Measurements from ENCODE around the gene PTPRJ. TPM values are rescaled to one million over a fixed set of nuclear protein-coding genes. Genes with fewer than 3 reads are reported as not detected.
A peak's percentile ranks its signal among the peaks of the same experiment; 100 is the strongest.

The PTPRJ gene
- total and polyA plus RNA-seq, 2 of the 4 experiments (the other 2 are of a cell fraction) = 5.6 to 14.9 TPM

- WGBS, 2 experiments (ENCODE audit: extremely low coverage in 2 of 2, insufficient read length in 1 of 2) = no CpG with 5 or more reads among the region's 3 CpGs
- peak overlapping the region; percentile 70 for H4K91ac ChIP-seq (ENCODE audit: insufficient read depth, low read depth, low read length)
- ATAC-seq (ENCODE audit: low read depth) (no peak), DNase-seq (no peak)
- H3K18ac ChIP-seq (ENCODE audit: low read depth, low read length) = peak overlapping the region; percentile 33; the same call in 1 of the 2 replicates
- dilution Hi-C loops (cut with HindIII; ENCODE audit: low sequenced_read_pairs, unreplicated experiment) = no loop called here
- H3K27ac ChIP-seq (ENCODE audit: insufficient read depth, low read length) = no peak overlapping the region
- no peak overlapping the region for H3K9ac ChIP-seq (ENCODE audit: low read depth, low read length)
- H3K56ac ChIP-seq (ENCODE audit: extremely low read depth, insufficient read depth, low read length) = no peak overlapping the region
- peak overlapping the region; percentile 44 for H2BK5ac ChIP-seq (ENCODE audit: low read depth, low read length, poor library complexity, severe bottlenecking)
- H4K5ac ChIP-seq (ENCODE audit: low read depth, low read length) = peak overlapping the region; percentile 35; the same call in 1 of the 2 replicates
- ChIA-PET POLR2A (ENCODE audit: unreplicated experiment) (no interaction called here), CTCF (interaction anchor here (0.6 kb wide), 1 partner anchor 86 kb away, joined by 3 read pairs; no protein-coding TSS in a partner anchor)
- H2BK15ac ChIP-seq (ENCODE audit: low read depth, low read length) = peak overlapping the region; percentile 33; the same call in 1 of the 3 replicates
- H2AK5ac ChIP-seq (ENCODE audit: low read depth, low read length) = peak overlapping the region; percentile 77
- no peaks in the 10 kb centered on the region for H3K9me3 ChIP-seq (ENCODE audit: control insufficient read depth, insufficient read depth, low read length)
- intact Hi-C loops (cut with micrococcal nuclease) = loop anchor here (1.0 to 5.0 kb wide), 4 partner anchors 10 to 88 kb away; no protein-coding TSS in a partner anchor
- H2BK20ac ChIP-seq (ENCODE audit: low read depth, low read length) = peak overlapping the region; percentile 0
- in situ Hi-C loops (cut with MboI; ENCODE audit: low sequenced_read_pairs) = no loop called here
- H3K4me3 ChIP-seq (ENCODE audit: insufficient read depth, low read depth, low read length) = no peak overlapping the region
- H2AK9ac ChIP-seq (replicated peaks; ENCODE audit: low read depth, low read length, poor library complexity) = no peak overlapping the region
- H3K23ac ChIP-seq (ENCODE audit: low read depth, low read length) = peak overlapping the region; percentile 38; the same call in 1 of the 2 replicates
- no TSS peak for BruUV-seq (replicated peaks)
- H3K4ac ChIP-seq (ENCODE audit: low read depth, low read length) = peak overlapping the region; percentile 76
- H3K9me1 ChIP-seq (ENCODE audit: insufficient read depth, low read length) = peaks cover 13% of the 10 kb centered on the region; the same call in 1 of the 2 replicates
- TF ChIP-seq FOS (IDR thresholded peaks at IDR 0.05; ENCODE audit: low read depth, low read length) (no peak), BHLHE40 (IDR thresholded peaks at IDR 0.05; ENCODE audit: low read depth, low read length) (no peak), CTCF (conservative IDR thresholded peaks at IDR 0.05; ENCODE audit: low read depth, low read length) (no peak)
- TF ChIP-seq, protein P1, sequence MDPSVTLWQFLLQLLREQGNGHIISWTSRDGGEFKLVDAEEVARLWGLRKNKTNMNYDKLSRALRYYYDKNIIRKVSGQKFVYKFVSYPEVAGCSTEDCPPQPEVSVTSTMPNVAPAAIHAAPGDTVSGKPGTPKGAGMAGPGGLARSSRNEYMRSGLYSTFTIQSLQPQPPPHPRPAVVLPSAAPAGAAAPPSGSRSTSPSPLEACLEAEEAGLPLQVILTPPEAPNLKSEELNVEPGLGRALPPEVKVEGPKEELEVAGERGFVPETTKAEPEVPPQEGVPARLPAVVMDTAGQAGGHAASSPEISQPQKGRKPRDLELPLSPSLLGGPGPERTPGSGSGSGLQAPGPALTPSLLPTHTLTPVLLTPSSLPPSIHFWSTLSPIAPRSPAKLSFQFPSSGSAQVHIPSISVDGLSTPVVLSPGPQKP (IDR thresholded peaks at IDR 0.05; ENCODE audit: borderline replicate concordance, low read depth, low read length) = no peak
- H3K79me1 ChIP-seq (ENCODE audit: low read depth in 1 of 2, low read length in 2 of 2) = peaks cover 19 to 63% of the 10 kb centered on the region in 2 experiments
- H4K20me1 ChIP-seq (ENCODE audit: insufficient read depth, low read length) = peaks cover 7% of the 10 kb centered on the region; the same call in 1 of the 2 replicates
- peaks cover 15% of the 10 kb centered on the region for H3K4me1 ChIP-seq (ENCODE audit: control insufficient read depth, insufficient read depth, low read length)
- H3K4me2 ChIP-seq (ENCODE audit: low read depth, low read length) = no peak overlapping the region
- peak overlapping the region; percentile 71; the same call in 1 of the 2 replicates for H3K14ac ChIP-seq (replicated peaks; ENCODE audit: low read depth, low read length)
- no peaks in the 10 kb centered on the region for H3K36me3 ChIP-seq (ENCODE audit: control insufficient read depth, insufficient read depth, low read length)
- peak overlapping the region; percentile 75 for H2BK120ac ChIP-seq (ENCODE audit: low read depth, low read length)
- H3K27me3 ChIP-seq (ENCODE audit: control insufficient read depth, insufficient read depth, low read length) = no peaks in the 10 kb centered on the region
- H2AFZ ChIP-seq (replicated peaks; ENCODE audit: low read length, poor library complexity) = no peak overlapping the region
- peak overlapping the region; percentile 1 to 7; a peak in 2 of 4 replicates for H4K8ac ChIP-seq (ENCODE audit: low read depth in 2 of 2, low read length in 2 of 2)
Measured at GRCh38 chr11:48062649-48063048, 82.3 kb downstream of the PTPRJ start.
